PC-3 (cell line): Measurements from ENCODE around the gene PDLIM5. TPM values are rescaled to one million over a fixed set of nuclear protein-coding genes. Genes with fewer than 3 reads are reported as not detected.
A peak's percentile ranks its signal among the peaks of the same experiment; 100 is the strongest.

Experiments used
- ATAC-seq: fragments of 200-7000 bp; cut with Tn5 transposase; 2 replicates; pipeline ENCODE4 v1.9.1; 2020; ENCODE audit warnings: mild to moderate bottlenecking, moderate library complexity
- BruUV-seq: library from RNA; stranded (reverse); fragments of 400-500 nt; replicated peaks from 2 replicates; lab custom pipeline; 2021; lab: Mats Ljungman, UMichigan
- CTCF ChIA-PET: fragments of 300-600 bp; sonication (Branson Sonifier 250); formaldehyde crosslinking; loops from one replicate; lab custom pipeline; 2022; ENCODE audit warnings: antibody characterized with exemption; lab: Charles Lee
- POLR2A ChIA-PET: fragments of 300-600 bp; sonication (Branson Sonifier 250); formaldehyde crosslinking; loops from one replicate; lab custom pipeline; 2022; ENCODE audit warnings: antibody characterized with exemption; ENCODE audit not compliant: unreplicated experiment; lab: Charles Lee
- DNase-seq: peaks from one replicate; pipeline ENCODE4 v3.0.0-alpha.2; 2015
- H2AFZ ChIP-seq: fragments of 300-600 bp; sonication (generic); 2 replicates; pipeline ENCODE4 v1.6.0; 2016; ENCODE audit warnings: antibody characterized with exemption, low read length
- H3F3A ChIP-seq: fragments of 300-600 bp; sonication (generic); one replicate; pipeline ENCODE4 v1.6.0; 2017; ENCODE audit warnings: antibody characterized with exemption, low read length, control low read depth, mild to moderate bottlenecking; ENCODE audit not compliant: unreplicated experiment
- H3K27ac ChIP-seq: fragments of 300-600 bp; sonication (generic); 2 replicates; pipeline ENCODE4 v1.5.1; 2016; ENCODE audit warnings: mild to moderate bottlenecking, low read length
- H3K27me3 ChIP-seq: fragments of 300-600 bp; sonication (generic); 2 replicates; pipeline ENCODE4 v1.6.1; 2016; ENCODE audit warnings: low read length, mixed read lengths
- H3K36me3 ChIP-seq: fragments of 300-600 bp; sonication (generic); 2 replicates; pipeline ENCODE4 v1.6.1; 2016; ENCODE audit warnings: low read depth, mixed run types, low read length, mixed read lengths
- H3K4me1 ChIP-seq: fragments of 300-600 bp; sonication (generic); 2 replicates; pipeline ENCODE4 v1.5.1; 2016; ENCODE audit warnings: low read length; ENCODE audit not compliant: insufficient read depth
- H3K4me2 ChIP-seq: fragments of 300-600 bp; sonication (generic); 2 replicates; pipeline ENCODE4 v1.6.0; 2016; ENCODE audit warnings: low read length
- H3K4me3 ChIP-seq: fragments of 300-600 bp; sonication (generic); 2 replicates; pipeline ENCODE4 v1.5.1; 2016; ENCODE audit warnings: mild to moderate bottlenecking, low read length, mixed read lengths
- H3K79me2 ChIP-seq: fragments of 300-600 bp; sonication (generic); 2 replicates; pipeline ENCODE4 v1.6.1; 2017; ENCODE audit warnings: low read length, mixed read lengths
- H3K9ac ChIP-seq: fragments of 300-600 bp; sonication (generic); 2 replicates; pipeline ENCODE4 v1.6.0; 2016; ENCODE audit warnings: mild to moderate bottlenecking, low read length
- H3K9me2 ChIP-seq: fragments of 300-600 bp; sonication (generic); replicated peaks from 2 replicates; pipeline ENCODE4 v1.6.1; 2016; ENCODE audit warnings: mixed run types, low read length, mixed read lengths
- H3K9me3 ChIP-seq: fragments of 300-600 bp; sonication (generic); 2 replicates; pipeline ENCODE4 v1.6.1; 2016; ENCODE audit warnings: low read length, mixed read lengths
- H4K20me1 ChIP-seq: fragments of 300-600 bp; sonication (generic); 2 replicates; pipeline ENCODE4 v1.6.1; 2016; ENCODE audit warnings: low read length, mixed read lengths
- EZH2 ChIP-seq: fragments of 300-600 bp; sonication (generic); IDR thresholded peaks from one replicate; pipeline ENCODE4 v1.6.1; 2017; ENCODE audit warnings: antibody characterized with exemption, mild to moderate bottlenecking, low read length; ENCODE audit not compliant: unreplicated experiment
- EZH2phosphoT487 ChIP-seq: fragments of 300-600 bp; sonication (generic); IDR thresholded peaks from 2 replicates; pipeline ENCODE4 v1.6.1; 2018; ENCODE audit warnings: mild to moderate bottlenecking, antibody characterized with exemption, low read length, borderline replicate concordance
- intact Hi-C: fragments of 100-400 bp; cut with micrococcal nuclease; formaldehyde crosslinking; loops from 2 replicates; pipeline ENCODE4 v1.9.0; 2023
- total RNA-seq: library from RNA; depleted of rRNA; stranded (reverse); fragments of >200 nt; gene quantifications from 2 replicates; pipeline ENCODE4 v1.2.3, GENCODE V29; 2014
- TF ChIP-seq, protein P1 (sequence below): fragments of 300-600 bp; sonication (generic); conservative IDR thresholded peaks from 2 replicates; pipeline ENCODE4 v1.5.1; 2017; ENCODE audit warnings: antibody characterized with exemption, low read depth, mild to moderate bottlenecking, low read length

PDLIM5 gene
- total RNA-seq, 1 experiment from 2014 or later = 57.8 TPM

DNA sequence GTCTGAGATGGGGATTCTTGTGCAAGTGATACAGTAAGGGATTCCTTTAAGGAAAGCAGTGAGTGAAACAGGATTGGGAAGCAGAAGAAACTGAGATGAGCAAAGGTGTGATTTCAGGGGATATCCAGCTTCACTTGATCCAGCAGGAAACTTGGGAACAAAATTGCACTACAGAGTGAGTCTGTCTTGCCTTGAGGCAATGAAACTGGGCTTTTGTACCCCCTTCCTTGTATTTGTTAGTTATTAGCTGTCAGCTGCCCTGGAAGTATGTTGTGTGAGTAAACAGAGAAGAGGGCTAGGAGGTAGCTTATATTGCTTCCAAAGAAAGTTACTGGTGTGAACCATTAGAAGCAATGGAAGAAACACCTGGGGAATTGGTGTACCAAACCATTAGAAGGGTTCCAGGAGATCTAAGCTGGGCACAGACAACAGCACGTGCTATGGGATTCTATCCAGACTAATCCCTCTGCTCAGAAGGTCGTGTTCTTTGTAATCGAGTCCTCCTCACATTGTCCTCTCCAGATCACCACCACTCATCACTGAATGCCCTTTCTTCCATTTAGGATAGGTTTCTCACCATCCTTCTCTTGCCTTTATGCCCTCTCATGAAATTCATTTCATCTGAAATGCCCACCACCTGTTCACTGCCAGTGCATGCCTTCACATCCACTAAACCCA, 76.0 kb downstream of the PDLIM5 start:
- H2AFZ ChIP-seq = no peak overlapping the region
- H3K27me3 ChIP-seq = no peaks in the 10 kb centered on the region
- POLR2A ChIA-PET = no interaction called here
- peaks cover 17% of the 10 kb centered on the region for H3K4me1 ChIP-seq
- no peak overlapping the region for H3K4me3 ChIP-seq
- no peak for TF ChIP-seq EZH2
- TF ChIP-seq EZH2phosphoT487 = no peak
- TF ChIP-seq, protein P1, sequence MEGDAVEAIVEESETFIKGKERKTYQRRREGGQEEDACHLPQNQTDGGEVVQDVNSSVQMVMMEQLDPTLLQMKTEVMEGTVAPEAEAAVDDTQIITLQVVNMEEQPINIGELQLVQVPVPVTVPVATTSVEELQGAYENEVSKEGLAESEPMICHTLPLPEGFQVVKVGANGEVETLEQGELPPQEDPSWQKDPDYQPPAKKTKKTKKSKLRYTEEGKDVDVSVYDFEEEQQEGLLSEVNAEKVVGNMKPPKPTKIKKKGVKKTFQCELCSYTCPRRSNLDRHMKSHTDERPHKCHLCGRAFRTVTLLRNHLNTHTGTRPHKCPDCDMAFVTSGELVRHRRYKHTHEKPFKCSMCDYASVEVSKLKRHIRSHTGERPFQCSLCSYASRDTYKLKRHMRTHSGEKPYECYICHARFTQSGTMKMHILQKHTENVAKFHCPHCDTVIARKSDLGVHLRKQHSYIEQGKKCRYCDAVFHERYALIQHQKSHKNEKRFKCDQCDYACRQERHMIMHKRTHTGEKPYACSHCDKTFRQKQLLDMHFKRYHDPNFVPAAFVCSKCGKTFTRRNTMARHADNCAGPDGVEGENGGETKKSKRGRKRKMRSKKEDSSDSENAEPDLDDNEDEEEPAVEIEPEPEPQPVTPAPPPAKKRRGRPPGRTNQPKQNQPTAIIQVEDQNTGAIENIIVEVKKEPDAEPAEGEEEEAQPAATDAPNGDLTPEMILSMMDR = no peak
- peaks cover 10% of the 10 kb centered on the region; the same call in 1 of the 2 replicates for H3K79me2 ChIP-seq
- intact Hi-C loops = no loop called here
- ATAC-seq = peak; percentile 37
- no peaks in the 10 kb centered on the region for H3K9me2 ChIP-seq
- peak overlapping the region; percentile 32 for H3K27ac ChIP-seq
- H3K9me3 ChIP-seq = no peaks in the 10 kb centered on the region
- H4K20me1 ChIP-seq = no peaks in the 10 kb centered on the region
- BruUV-seq = no TSS peak
- no peaks in the 10 kb centered on the region for H3F3A ChIP-seq
- DNase-seq = peak; percentile 12
- no peak overlapping the region for H3K9ac ChIP-seq
- no peak overlapping the region for H3K4me2 ChIP-seq
- CTCF ChIA-PET = no interaction called here
- H3K36me3 ChIP-seq = no peaks in the 10 kb centered on the region

DNA sequence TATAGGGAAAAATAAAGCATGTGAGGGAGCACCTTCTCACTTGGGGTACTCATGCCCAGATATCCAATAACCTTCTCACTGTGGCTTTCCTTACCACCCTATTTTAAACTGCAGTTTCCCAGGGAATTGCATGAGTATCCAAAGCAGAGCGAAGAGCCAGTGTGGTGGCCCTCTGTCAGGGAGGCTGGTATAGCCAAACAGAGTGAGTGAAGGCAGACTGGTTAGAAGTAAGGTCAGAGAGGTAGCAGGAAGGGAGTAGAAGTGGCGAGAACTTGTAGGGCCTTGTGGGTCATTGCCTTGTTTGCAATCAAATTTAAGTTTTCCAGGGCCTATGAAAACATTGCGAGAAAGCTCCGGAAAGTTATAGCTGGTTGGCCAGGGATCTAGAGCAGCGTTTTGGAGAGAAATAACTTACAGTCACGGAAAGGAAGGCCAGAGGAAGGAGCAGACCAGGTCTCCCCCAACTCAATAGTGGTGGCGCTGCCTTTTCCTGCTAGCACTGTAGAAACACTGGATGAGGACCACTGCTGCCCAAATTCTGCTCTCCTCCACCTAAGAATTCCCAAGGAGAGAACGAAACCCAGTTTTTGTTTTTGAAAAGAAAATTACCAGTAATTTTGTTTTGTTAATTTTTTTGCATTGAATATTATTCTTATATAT, 77.2 kb downstream of the PDLIM5 start:
- Histone ChIP-seq H3K4me2 (no peak overlapping the region), H3K36me3 (no peaks in the 10 kb centered on the region), H2AFZ (no peak overlapping the region), H3K9me3 (no peaks in the 10 kb centered on the region), H3K4me3 (no peak overlapping the region), H3K27me3 (no peaks in the 10 kb centered on the region), H3K9me2 (no peaks in the 10 kb centered on the region), H3F3A (no peaks in the 10 kb centered on the region), H4K20me1 (no peaks in the 10 kb centered on the region), H3K79me2 (peaks cover 22% of the 10 kb centered on the region), H3K27ac (no peak overlapping the region), H3K9ac (no peak overlapping the region), H3K4me1 (peaks cover 27% of the 10 kb centered on the region)
- DNase-seq = no peak
- ATAC-seq = no peak
- TF ChIP-seq EZH2 (no peak), EZH2phosphoT487 (no peak)
- TF ChIP-seq, protein P1 = no peak
- POLR2A ChIA-PET = no interaction called here
- intact Hi-C loops = no loop called here
- BruUV-seq = no TSS peak
- CTCF ChIA-PET = no interaction called here

DNA sequence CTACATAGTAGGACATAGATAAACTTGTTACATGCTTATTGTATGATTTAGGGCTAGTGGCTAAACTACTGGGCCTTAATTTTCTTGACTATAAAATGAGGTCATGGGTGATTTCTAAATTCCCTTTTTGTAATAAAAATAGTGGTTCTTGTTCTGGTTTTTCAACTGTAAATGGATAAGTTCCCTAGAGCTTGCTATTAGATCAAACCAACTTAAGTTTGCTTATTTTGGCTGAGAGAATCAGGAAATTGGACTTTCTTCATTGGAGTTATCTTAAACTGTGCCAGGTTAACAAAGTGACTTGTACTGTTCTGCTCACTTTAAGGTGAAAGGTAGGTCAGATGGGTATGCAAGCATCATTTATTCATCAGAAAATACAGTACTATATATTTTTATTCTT, 78.3 kb downstream of the PDLIM5 start:
- Histone ChIP-seq H3K79me2 (peaks cover 23% of the 10 kb centered on the region), H3K36me3 (no peaks in the 10 kb centered on the region), H4K20me1 (no peaks in the 10 kb centered on the region), H2AFZ (no peak overlapping the region), H3K9ac (no peak overlapping the region), H3K27ac (no peak overlapping the region), H3K9me2 (no peaks in the 10 kb centered on the region), H3K4me2 (no peak overlapping the region), H3K4me1 (peaks cover 29% of the 10 kb centered on the region), H3K27me3 (no peaks in the 10 kb centered on the region), H3F3A (no peaks in the 10 kb centered on the region), H3K9me3 (no peaks in the 10 kb centered on the region), H3K4me3 (no peak overlapping the region)
- CTCF ChIA-PET = no interaction called here
- no peak for ATAC-seq
- intact Hi-C loops = no loop called here
- DNase-seq = no peak
- no TSS peak for BruUV-seq
- TF ChIP-seq, protein P1 = no peak
- TF ChIP-seq EZH2phosphoT487 (no peak), EZH2 (no peak)
- POLR2A ChIA-PET = interaction anchor here (0.5 kb wide), 1 partner anchor 13 kb away, joined by 4 read pairs; no protein-coding TSS in a partner anchor
